Measurements from ENCODE around the gene CXCR4. TPM values are rescaled to one million over a fixed set of nuclear protein-coding genes. Genes with fewer than 3 reads are reported as not detected.

CXCR4 gene
- total and polyA plus RNA-seq, 5 donors, result 2.2 to 3.8 (median 3.5) TPM

- no peaks in the 10 kb centered on the region for H3K9me3 ChIP-seq (ENCODE audit: control insufficient read depth, low read length)
- intact Hi-C loops (cut with DNase I), result no loop called here
- WGBS, result 80% methylated on average over 4 of the region's 4 CpGs
- no peak for DNase-seq
- no peak overlapping the region for H3K27ac ChIP-seq (ENCODE audit: low read length)
- no peaks in the 10 kb centered on the region for H3K4me1 ChIP-seq (ENCODE audit: control insufficient read depth, insufficient read depth, low read length)
- H3K4me3 ChIP-seq (ENCODE audit: low read length), result no peak overlapping the region
- no peak for ATAC-seq
- H3K27me3 ChIP-seq (ENCODE audit: control insufficient read depth, insufficient read depth), result no peaks in the 10 kb centered on the region
These were observed 49.2 kb downstream of the CXCR4 start for GRCh38 chr2:136068581-136069227.

DNA sequence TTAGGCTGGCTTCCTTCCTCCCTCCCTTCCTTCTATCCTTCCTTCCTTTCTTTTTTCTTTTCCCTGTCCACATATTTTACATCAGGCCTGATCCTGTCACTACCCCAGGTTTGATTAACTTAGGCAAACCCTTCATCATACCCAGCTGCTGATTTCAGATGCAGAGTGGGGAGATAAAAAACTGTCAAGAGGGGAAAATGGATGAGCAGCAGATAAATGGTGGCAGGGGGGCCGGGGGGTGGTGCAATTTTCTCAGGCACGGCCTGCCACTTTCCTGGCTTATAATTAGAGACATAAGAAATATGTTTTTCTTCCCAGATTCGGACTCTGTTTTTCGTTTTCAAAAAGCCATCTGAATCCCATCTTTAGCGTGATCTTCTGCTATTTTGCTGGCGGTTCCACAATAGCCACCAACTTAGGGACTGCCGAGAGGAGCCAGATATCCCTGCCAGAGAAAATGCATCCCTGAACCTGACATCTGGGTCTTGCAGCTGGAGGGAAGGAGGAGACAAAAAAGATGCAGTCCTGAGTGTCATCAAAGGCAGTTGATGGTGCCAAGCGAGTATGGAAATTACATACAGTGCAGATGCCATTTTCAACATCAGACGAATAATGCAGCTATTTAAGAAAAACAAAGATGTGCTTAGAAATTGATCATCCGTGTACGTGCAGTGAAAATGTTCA, 49.9 kb downstream of the CXCR4 start:
- intact Hi-C loops (cut with DNase I), result no loop called here
- DNase-seq, result no peak
- 78% methylated on average over 11 of the region's 11 CpGs for WGBS
- Histone ChIP-seq H3K27ac (ENCODE audit: low read length) (no peak overlapping the region), H3K4me1 (ENCODE audit: control insufficient read depth, insufficient read depth, low read length) (no peaks in the 10 kb centered on the region), H3K27me3 (ENCODE audit: control insufficient read depth, insufficient read depth) (no peaks in the 10 kb centered on the region), H3K4me3 (ENCODE audit: low read length) (no peak overlapping the region), H3K9me3 (ENCODE audit: control insufficient read depth, low read length) (no peaks in the 10 kb centered on the region)
- no peak for ATAC-seq

GRCh38 chr2:136067459-136067858, 50.5 kb downstream of the CXCR4 start:
- ATAC-seq (no peak), DNase-seq (no peak)
- H3K27ac ChIP-seq (ENCODE audit: low read length), result no peak overlapping the region
- H3K27me3 ChIP-seq (ENCODE audit: control insufficient read depth, insufficient read depth), result no peaks in the 10 kb centered on the region
- no peaks in the 10 kb centered on the region for H3K4me1 ChIP-seq (ENCODE audit: control insufficient read depth, insufficient read depth, low read length)
- intact Hi-C loops (cut with DNase I), result no loop called here
- H3K9me3 ChIP-seq (ENCODE audit: control insufficient read depth, low read length), result no peaks in the 10 kb centered on the region
- WGBS, result 85% methylated on average over 10 of the region's 10 CpGs
- no peak overlapping the region for H3K4me3 ChIP-seq (ENCODE audit: low read length)

- Histone ChIP-seq H3K9me3 (ENCODE audit: control insufficient read depth, low read length) (no peaks in the 10 kb centered on the region), H3K4me1 (ENCODE audit: control insufficient read depth, insufficient read depth, low read length) (no peaks in the 10 kb centered on the region), H3K27me3 (ENCODE audit: control insufficient read depth, insufficient read depth) (no peaks in the 10 kb centered on the region), H3K4me3 (ENCODE audit: low read length) (no peak overlapping the region), H3K27ac (ENCODE audit: low read length) (no peak overlapping the region)
- ATAC-seq (no peak), DNase-seq (no peak)
- WGBS, result 96% methylated on average over 3 of the region's 3 CpGs
- intact Hi-C loops (cut with DNase I), result no loop called here
These were observed 52.0 kb downstream of the CXCR4 start for GRCh38 chr2:136065907-136066306.

DNA sequence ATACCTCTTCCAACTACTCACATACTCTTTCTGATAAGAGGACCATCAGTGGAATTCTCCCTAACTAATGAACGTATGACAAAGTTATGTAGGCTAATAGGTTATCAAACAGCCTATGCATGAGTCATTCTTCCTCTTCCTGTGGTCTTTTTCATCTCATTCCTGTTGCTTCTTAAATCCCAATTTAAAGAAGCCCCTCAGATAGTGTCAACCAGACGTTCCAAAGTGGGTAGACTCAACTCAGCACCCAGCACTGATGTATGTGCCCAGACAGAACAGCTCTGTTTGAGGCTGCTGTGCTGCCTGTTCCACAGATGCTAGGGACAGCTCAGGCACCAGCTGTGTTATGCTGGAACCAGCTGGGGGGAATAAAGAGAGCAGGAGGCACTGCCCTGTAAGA, 52.6 kb downstream of the CXCR4 start:
- H3K4me1 ChIP-seq (ENCODE audit: control insufficient read depth, insufficient read depth, low read length), result no peaks in the 10 kb centered on the region
- WGBS, result 14% methylated on average over 2 of the region's 2 CpGs
- H3K27me3 ChIP-seq (ENCODE audit: control insufficient read depth, insufficient read depth), result no peaks in the 10 kb centered on the region
- H3K27ac ChIP-seq (ENCODE audit: low read length), result no peak overlapping the region
- DNase-seq (no peak), ATAC-seq (no peak)
- intact Hi-C loops (cut with DNase I), result no loop called here
- H3K4me3 ChIP-seq (ENCODE audit: low read length), result no peak overlapping the region
- H3K9me3 ChIP-seq (ENCODE audit: control insufficient read depth, low read length), result no peaks in the 10 kb centered on the region

Other genes starting within 250 kb of the CXCR4 start
- 1 to 10 TPM; 5.1 to 5.8 (median 5.4) TPM for gene MCM6, start 241.7 kb downstream of the CXCR4 start, total RNA-seq
- 2.5 TPM for gene MCM6, start 241.7 kb downstream of the CXCR4 start, polyA plus RNA-seq
- 10 to 100 TPM; 50.0 to 56.0 (median 54.3) TPM for gene DARS1, start 132.5 kb downstream of the CXCR4 start, total RNA-seq
- gene DARS1, start 132.5 kb downstream of the CXCR4 start, polyA plus RNA-seq, result 63.4 TPM